Measurements from ENCODE around the gene NFAT5.
"Not testable (repeated sequence)": the region's sequence is repeated elsewhere in the genome, so short reads cannot be mapped to it uniquely, and the experiment has no call there.

Gene NFAT5

GRCh38 chr16:69709456-69710084 lies 143.8 kb downstream of the NFAT5 start:
- peak; percentile 74 for DNase-seq

DNA sequence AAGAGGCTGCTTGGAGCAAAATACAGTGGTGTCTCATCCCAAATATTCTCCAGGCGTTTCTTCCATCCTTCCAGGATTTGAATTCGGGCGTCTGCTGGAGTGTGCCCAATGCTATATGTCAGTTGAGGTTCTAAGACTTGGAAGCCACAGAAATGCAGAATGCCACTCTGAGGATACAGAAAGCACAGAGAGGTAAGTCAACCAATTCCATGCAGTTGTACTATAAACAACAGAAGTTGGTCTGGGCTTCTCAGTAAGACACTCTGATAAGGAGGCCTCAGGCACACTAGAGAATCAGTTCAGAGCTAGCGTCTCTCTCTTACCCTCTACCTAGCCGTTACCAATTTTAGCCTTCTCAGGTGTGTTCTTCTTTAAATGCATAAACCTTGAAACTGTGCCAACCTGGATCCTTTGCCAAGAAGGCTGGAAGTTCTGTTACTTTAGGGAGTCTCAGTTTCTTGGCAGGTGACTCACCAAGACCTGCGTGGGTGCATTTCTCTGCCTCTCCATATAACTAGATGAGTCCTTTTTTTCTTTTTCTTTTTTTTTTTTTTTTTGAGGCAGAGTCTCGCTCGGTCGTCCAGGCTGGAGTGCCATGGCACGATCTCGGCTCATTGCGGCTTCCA lies 145.5 kb downstream of the NFAT5 start:
- no peak for DNase-seq

DNA sequence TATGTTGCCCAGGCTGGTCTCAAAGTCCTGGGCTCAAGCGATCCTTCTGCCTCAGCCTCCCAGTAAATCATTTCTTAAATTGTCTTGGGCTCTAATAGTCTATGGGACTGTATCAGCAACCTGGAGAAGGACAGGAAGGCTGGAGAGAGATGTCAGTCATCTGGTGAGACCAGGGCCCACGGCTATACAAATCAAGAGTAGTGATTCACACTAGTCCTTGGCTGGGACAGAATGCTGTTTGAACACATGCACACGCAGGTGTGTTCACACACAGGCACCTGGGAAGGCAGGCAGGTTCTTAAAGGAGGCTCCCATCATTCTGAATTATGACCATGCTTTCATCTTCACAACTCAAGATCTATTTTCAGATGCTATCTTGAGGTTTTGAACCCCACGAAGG lies 146.5 kb downstream of the NFAT5 start:
- no peak for DNase-seq

DNA sequence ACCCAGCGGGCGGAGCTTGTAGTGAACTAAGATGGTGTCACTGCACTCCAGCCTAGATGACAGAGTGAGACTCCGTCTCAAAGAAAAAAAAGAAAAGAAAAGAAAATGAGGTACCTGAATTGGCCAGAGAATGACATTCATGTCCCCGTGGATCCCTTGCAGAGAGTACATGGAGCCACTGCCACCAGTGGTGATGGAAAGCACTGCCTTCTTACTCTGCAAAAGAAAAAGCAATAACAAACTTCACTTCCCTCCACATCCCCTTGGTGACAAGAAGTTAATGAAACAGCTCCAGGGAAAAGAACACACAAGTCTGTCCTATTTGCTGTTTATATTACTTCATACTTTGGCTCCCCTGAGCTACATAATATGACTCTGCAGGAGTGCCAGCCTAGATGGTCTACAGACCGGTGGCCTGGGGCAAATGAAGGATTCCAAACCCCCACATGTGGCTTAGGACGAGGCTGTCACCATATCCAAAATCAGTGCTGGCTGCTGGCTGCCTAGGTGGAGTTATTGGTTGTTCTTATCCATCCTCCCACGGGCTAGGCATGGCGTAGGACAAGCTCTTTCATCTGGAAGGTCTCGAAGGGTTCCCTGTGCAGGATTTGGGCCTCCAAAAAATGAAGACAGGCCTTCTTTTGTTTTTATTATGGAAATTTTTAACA lies 147.3 kb downstream of the NFAT5 start:
- DNase-seq: no peak

DNA sequence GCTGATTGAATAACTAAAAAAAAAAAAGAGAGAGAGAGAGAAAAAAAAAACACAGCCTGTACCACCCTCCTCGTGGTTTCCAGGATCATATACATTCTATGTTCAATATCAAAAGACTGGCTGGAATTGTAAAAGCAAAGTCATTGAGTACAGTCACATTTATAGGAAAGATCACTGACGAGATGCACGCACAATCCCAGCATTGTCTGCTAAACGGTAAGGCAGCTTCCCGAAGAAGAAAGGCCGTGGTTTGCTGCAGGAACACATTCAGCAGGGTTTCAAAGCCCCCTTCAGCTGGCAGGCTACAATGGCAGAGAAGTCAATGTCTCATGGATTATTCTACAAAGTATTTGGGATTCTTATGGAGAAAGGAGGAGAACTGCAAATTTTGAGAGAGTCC lies 151.3 kb downstream of the NFAT5 start:
- DNase-seq: no peak

DNA sequence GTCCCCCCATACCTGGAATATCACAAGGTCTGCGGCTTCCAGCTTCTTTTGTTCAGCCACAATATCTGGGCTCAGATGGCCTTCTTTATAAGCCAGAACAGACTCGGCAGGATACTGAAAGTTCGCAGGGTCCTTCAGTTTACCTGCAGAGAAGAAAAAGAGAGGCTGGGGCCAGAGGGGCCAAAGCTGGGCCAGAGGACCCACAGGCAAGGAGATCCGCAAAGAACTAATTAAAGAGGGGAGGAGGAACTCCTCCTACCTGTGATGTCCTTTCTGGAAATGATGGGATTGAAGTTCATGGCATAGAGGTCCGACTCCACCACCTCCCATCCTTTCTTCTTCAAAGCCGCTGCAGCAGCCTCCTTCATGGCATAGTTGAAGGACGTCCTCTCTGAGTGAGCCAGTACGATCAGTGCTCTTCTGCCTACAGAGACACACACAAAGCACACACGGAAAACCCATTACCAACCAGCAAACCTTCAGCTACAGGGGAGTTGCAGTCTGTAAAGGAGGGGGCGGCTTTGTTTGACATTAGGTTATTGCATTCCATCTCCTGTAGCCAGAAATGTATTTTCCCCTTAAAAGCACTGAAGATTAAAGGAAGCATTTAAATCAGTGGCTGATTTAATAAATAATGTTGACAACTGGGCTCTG lies 152.5 kb downstream of the NFAT5 start:
- no peak for DNase-seq

- DNase-seq: no peak
Measured at GRCh38 chr16:69720822-69721430, 155.2 kb downstream of the NFAT5 start.

- no peak for DNase-seq
Measured at GRCh38 chr16:69721441-69721957, 155.7 kb downstream of the NFAT5 start.

DNA sequence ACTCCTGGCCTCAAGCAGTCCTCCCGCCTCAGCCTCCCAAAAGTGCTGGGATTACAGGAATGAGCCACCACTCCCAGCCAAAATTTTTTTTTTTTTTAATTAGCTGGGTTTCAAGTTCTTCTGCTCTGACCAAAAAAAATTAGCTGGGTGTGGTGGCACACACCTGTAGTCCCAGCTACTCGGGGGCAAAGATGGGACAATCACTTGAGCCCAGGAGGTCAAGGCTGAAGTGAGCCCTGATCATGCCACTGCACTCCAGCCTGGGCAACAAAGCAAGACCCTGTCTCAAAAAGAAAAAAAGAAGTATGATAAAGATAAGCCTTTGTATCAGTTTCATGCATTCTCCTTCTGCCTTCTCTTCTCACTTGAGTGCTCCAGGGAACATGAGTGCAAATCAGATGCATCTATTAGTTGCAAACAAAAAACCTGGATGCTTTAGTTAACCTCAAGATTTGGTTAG lies 158.7 kb downstream of the NFAT5 start:
- no peak for DNase-seq

- DNase-seq: no peak
Measured at GRCh38 chr16:69724981-69725479, 159.3 kb downstream of the NFAT5 start.

DNA sequence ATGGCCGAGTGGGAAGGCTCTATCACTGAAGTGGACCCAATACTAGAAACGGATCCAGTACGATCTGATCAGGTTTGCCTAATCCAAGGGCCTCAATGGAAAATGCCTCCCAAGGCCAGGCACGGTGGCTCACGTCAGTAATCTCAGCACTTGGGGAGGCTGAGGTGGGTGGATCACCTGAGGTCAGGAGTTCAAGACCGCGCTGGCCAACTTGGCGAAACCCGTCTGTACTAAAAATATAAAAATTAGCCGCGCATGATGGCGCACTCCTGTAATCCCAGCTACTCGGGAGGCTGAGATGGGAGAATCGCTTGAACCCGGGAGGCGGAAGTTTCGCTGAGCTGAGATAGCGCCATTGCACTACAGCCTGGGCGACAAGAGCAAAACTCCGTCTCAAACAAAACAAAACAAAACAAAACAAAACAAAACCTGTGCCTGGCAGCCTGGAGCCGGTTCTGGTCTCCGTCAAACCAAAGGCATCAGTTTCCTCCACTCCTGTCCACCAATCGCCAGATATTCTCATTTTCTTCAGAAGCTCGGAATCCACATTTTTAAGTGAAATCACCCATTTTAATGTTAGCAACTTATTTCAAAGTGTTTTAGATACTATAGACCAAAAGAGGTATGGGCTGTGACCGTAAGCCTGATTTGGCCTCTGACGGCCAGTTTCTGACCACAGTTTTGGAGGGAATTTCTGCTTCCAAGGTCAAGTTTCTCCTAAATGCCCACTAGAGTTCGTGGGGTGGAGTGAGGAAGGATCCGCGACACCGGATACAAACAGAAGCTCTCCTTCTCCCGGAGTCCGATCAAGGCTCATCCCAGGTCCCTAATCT lies 159.9 kb downstream of the NFAT5 start:
- DNase-seq: no peak

GRCh38 chr16:69726313-69727060 lies 160.7 kb downstream of the NFAT5 start, which contains the start of gene NQO1:
TSS of gene NQO1 (minus strand) at chr16:69726560. CDS start at chr16:69726439, 121 bp downstream.
- peak; percentile 88 for DNase-seq

DNA sequence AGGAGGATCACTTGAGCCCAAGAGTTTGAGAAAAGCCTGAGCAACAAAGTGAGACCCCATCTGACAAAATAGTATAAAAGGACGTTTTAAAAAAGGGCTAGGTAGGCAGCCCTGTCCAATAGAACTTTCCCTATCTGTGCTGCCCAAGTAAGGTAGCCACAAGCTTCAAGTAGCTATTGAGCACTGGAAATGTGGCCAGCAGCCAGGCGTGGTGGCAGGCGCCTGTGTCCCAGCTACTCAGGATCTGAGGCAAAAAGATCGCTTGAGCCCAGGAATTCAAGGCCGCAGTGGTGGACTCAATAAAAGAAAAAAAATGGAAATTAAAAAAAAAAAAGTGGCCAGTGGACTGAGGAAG lies 162.1 kb downstream of the NFAT5 start:
- no peak for DNase-seq

DNA sequence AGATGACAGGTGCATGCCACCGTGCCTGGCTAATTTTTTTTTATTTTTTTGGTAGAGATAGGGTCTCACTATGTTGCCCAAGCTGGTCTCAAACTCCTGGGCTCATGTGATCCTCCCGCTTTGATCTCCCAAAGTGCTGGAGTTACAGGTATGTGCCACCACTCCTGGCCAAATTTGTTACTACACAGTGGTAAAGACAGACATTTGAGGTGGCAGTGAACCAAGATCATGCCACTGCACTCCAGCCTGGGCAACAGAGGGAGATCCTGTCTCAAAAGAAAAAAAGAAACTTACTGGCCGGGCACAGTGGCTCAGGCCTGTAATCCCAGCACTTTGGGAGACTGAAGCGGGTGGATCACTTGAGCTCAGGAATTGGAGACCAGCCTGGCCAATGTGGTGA lies 163.3 kb downstream of the NFAT5 start:
- DNase-seq: not testable (repeated sequence)

- not testable (repeated sequence) for DNase-seq
Measured at GRCh38 chr16:69731280-69731679, 165.5 kb downstream of the NFAT5 start.

- no peak for DNase-seq
Measured at GRCh38 chr16:69732101-69732500, 166.3 kb downstream of the NFAT5 start.

DNA sequence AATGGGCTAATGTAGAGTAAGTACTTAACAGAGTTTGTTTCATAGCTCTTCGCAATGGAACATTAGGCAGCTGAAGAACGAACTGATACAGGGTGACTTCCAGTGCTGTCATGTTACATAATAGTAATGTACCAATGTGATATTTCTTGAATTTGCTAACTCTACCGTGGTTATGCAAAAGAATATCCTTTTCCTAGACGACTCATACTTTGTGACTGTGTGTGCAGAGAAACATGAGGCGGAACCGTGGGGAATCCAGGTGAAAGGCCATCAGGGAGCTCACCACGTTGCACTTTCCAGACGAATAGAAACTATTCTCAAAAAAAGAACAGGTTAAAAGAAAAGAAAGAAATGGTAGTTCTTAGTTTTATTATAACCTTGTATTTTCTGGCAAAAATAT lies 175.8 kb downstream of the NFAT5 start:
- no peak for DNase-seq

GRCh38 chr16:69741951-69742904 lies 176.5 kb downstream of the NFAT5 start:
- no peak for DNase-seq

DNA sequence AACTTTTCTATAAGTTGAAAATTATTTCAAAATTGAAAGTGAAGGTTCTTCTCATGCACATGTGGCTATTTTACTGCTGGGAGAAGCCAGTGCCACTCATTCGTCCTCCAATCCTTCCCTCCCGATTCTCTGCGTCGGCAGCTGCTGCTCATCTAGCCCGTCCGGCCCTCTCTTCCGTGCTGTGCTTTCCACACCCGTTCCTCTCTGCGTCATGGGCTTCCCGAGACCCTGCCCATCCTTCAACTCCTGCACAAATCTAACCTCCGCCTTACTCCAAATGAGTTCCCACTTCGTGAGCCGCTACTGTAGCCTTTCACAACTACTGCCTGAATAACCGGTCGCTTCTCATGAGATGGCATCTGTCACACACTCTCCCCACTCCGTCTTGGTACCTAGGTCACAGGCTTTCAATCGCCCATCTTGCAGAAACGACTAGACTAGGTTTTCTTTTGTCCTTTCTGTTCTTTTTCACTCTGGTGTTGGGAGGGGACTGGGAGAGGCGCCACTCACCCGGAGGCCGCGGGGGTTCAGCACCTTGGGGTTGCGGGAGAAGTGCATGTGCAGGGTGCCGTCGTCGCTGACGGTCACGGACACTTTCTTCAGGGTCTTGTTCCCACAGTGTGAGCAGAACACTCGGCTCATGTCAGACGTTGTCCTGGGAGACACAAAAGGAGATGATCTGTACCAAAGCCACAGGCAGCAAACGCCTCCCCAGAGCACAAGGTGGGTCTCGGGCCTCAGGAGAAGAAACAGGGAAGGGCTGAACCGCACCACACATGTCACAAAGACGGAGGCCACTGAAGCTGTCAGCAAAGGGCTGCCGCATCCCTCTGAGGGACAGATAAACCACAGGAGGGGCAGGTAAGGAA lies 178.8 kb downstream of the NFAT5 start:
- DNase-seq: no peak
